Activated CD8-positive, alpha-beta memory T cell treated with anti-CD3 and anti-CD28 coated beads, Interleukin-2, amount 50 U/mL, for 48 hours (primary cell): ENCODE data around the gene DNAJC1.

ENCODE experiments used
- DNase-seq: peaks from one replicate; pipeline ENCODE4 v3.0.0-alpha.2; 2020

DNAJC1 gene

DNA sequence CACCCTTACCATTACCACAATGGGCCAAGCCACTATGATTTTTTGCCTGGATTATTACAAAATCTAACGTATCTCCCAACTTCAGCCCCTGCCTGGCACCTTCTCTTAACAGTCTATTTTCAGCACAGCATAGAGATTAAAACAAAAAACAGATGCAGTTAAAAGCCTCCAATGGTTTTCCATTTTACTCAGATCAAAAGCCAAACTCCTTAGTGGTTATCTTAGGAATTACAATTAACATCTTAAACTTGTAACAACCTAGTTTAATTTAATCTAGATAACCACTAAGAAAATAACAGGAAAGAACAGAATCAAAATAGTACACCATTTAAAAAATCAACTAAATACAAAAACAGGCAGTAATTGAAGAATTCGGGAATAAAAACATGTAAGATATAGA is 43.5 kb downstream of the DNAJC1 start:
- DNase-seq, result no peak

DNA sequence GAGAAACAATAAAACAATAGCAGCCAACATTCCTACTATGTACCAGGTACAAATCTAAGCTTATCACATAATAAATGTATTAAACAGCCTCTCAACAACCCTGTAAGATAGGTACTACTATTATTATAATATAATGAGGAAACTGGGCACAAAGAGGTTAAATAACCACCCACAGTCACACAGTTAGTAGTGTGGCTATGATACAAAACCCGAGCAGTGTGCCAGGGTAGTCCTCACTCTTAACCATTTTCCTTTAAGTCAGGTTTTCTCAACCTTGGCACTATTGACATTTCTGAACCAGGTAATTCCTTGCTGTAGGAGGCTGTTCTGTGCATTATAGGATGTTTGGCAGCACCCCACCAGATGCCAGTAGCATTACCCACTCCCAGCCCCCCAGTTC is 48.8 kb downstream of the DNAJC1 start:
- DNase-seq, result no peak

DNA sequence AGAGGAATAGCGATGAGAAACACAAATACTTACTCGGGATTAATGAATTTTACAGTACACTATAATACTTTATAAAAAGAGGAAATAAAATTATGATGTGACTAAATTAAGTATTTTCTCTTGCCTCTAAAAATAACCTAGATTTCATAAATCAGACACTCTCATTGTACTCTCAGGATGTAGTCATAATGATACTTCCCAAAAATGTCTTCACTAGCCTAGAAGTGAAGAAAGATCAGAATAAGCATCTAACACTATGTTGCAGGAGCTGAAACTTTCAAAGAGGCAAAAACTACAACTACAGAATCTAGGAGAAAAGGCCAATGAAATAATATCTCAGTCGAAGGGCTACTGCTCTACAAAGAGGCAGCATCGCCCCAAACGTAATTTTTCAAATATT is 49.4 kb downstream of the DNAJC1 start:
- DNase-seq, result no peak

- DNase-seq, result no peak
Observed at GRCh38 chr10:21953585-21954057, 49.9 kb downstream of the DNAJC1 start.

- DNase-seq, result no peak
Observed at GRCh38 chr10:21950566-21950965, 53.0 kb downstream of the DNAJC1 start.

DNA sequence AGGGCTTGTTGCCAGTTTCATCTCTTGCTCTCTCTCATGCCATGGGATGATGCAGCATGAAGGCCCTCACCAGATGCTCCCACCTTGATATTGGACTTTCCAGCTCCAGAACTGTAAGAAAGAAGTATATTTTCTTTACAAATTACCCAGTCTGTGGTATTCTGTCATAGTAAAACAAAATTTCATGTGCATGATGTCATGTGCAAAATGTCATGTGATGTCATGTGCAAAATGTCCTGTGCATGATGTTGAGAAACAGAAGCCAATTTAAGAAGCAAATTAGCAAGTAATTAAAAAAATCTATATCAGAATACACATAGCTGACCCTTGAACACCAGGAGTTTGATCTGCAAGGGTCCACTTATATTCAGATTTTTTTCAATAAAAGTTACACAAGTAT is 56.6 kb downstream of the DNAJC1 start:
- no peak for DNase-seq

- DNase-seq, result no peak
Observed at GRCh38 chr10:21944727-21945386, 58.7 kb downstream of the DNAJC1 start.

DNA sequence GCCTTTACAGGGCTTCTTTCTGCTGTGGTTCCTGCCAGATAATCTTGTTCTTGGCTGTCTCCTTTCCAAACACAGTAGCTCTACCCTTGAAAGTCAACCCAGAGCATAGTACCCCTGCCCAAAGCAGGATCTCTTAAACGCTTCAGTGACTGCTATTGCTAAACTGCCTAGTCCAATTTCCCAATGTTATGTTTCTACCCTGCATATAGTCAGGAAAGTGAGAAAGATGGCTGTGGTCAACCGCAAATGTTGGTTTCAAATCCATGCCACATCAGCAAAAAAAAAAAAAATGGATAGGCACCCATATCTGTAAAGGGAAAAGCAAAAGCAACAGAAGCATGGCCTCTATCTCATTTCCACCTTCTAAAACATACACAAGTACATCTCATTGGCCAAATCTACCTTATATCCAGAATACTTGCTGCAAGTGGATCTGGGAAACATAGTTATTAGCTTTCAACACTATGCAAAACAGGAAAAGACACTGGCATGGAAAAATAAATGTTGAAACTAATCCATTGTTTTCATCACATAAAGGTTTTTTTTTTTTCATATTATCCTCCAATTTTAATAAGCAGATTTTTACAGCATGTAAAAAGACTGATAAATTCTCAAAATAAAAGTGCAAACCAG is 59.8 kb downstream of the DNAJC1 start:
- DNase-seq, result no peak

- DNase-seq, result no peak
Observed at GRCh38 chr10:21935439-21936023, 68.0 kb downstream of the DNAJC1 start.

- DNase-seq, result no peak
Observed at GRCh38 chr10:21934307-21934706, 69.2 kb downstream of the DNAJC1 start.

- no peak for DNase-seq
Observed at GRCh38 chr10:21929070-21929469, 74.5 kb downstream of the DNAJC1 start.

GRCh38 chr10:21927631-21928353 is 75.7 kb downstream of the DNAJC1 start:
- DNase-seq, result no peak

GRCh38 chr10:21926949-21927348 is 76.6 kb downstream of the DNAJC1 start:
- no peak for DNase-seq

GRCh38 chr10:21926358-21926925 is 77.1 kb downstream of the DNAJC1 start:
- no peak for DNase-seq

DNA sequence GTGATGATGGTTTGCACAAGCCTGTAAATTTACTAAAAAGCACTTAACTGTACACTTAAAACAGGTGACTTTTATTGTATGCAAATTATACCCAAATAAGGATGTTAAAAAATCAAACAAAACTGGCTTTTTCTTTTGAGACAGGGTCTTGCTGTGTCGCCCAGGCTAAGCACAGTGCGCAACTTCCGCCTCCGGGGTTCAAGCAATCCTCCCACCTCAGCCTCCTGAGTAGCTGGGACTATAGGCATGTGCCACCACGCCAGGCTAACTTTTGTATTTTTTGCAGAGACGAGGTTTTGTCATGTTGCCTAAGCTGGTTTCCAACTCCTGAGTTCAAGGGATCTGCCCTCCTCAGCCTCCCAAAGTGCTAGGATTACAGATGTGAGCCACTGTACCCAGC is 77.7 kb downstream of the DNAJC1 start:
- DNase-seq, result no peak

DNA sequence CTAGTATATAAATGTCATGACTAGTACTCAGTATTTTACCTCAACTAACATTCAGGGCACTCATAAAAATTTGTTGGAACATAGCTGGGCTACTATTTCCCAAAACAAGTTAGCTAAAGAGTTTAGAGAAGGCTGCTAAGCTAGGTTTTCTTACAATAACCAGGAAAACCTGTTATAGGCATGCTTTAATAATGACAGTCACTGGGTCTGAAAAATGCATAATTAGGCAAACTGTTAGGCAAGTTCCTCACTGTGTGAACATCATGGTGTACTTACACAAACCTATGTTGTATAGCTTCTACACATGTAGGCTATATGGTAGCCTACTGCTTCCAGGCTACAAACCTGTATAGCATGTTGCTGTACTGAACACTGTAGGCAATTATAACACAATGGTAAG is 79.0 kb downstream of the DNAJC1 start:
- no peak for DNase-seq

DNA sequence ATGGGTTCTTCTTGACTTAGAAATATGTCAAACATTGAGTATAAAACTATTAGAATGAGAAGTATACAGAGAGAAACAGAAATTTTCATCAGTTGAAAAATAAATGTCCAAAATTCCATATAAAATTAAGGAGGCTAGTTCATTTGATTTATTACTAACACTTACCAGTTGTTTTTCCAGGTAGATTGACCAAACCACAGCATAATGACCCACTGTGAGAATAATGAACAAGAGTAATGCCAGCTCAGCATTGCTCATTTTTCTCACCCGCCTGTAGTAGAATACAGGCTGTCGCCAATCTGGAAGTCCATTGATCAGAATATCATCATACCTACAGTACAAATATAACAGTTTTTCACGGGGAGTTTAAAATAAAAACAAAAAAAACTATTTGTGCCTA is 82.9 kb downstream of the DNAJC1 start:
- DNase-seq, result no peak

DNA sequence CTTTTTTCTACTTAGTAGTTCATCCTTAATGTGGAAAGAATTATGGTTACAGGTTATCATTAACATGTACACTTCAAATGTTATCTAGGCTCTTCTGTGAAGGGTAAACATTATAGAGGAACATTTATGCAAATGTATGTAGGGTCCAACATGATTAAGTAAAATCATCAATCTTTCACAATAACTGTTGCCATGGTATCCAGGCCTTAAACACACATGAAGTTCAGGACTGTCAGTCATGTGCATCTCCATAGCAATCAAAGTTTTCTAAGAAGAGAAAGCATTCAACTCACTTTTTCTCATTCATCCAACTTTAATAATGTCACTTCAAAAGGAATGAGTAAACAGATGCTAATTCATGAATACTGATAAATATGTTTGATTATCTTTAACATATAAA is 83.6 kb downstream of the DNAJC1 start:
- no peak for DNase-seq

DNA sequence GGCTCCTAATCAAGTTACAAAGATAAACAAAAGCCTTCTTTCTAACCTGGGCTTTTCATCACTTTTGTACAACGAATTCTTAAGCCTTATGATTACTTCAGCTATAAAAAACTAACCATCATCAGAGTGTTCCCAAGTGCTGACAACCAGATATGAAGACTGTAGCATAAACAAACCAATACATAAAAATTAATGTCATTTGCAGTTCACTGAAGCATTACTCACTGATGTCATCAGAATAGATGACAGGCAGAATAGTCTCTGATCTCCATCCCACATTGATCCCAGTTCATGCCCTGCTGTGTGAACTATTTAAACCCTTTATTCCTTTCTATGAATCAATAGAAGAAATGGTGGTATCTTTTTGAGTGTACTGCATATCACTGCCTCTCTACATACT is 84.4 kb downstream of the DNAJC1 start:
- DNase-seq, result no peak

DNA sequence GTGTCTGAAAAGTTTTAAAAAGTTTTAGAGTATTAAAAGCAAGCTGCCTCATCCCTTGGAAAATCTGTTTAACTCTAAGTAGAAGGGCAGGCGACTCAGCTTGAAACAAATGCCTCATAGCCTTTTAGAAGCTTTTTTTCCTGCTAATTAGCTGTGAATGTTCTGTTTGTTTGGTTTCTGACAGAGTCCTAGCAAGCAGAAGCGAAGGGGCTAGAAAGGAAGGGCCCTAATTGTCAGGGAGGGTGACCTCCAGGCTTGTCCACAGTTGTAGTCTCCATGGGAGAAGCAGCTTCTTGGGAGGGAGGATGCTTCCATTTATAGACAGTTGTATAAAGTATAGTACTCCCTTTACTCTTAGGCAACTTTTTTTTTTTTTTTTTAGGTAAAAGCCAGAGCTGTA is 90.9 kb downstream of the DNAJC1 start:
- no peak for DNase-seq

GRCh38 chr10:21910798-21911197 is 92.7 kb downstream of the DNAJC1 start:
- DNase-seq, result no peak

DNA sequence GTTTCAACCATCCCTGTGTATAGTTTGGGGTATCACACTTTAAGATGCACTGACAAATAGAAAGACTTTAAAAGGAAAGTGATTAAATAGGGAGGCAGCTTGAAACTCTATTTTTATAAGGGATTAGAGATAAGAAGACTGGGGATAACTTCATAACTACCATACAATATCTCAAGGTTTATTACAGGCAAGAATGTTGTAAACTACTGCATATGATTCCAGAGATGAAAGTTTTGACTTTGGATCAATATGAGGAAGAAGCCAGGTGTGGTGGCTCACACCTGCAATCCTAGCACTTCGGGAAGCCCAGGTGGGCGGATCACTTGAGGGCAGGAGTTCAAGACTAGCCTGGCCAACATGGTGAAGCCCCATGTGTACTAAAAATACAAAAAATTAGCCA is 96.1 kb downstream of the DNAJC1 start:
- DNase-seq, result no peak

DNA sequence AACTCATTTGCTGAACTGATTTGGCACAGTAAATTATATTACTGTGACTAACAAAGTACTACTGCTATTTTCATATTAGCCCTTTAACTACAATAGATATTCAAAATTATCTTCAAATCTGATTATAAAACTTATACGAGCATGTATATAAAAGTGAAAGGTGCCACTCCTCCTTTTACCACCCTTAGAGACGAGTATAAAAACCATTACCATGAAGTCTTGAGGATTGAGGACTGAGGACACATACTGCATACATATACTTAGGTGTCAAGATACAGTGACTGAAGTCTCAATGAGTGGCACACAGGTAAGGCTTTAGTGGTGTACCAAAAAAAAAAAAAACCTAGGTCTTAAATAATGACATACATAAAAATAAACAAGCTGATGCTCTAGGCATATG is 98.6 kb downstream of the DNAJC1 start:
- DNase-seq, result no peak

- DNase-seq, result no peak
Observed at GRCh38 chr10:21899736-21900135, 103.8 kb downstream of the DNAJC1 start.
